Stimulated activated CD4-positive, alpha-beta T cell treated with anti-CD3 and anti-CD28 coated beads, Interleukin-4, amount 100 ng/mL, for 48 hours (primary cell): ENCODE results near the gene FAM170B.

ENCODE experiments used
- DNase-seq, 2 donors: peaks; one replicate each; pipeline ENCODE4 v3.0.0-alpha.2; 2020; ENCODE audit warnings: low read depth in 2 of 2

FAM170B gene

DNA sequence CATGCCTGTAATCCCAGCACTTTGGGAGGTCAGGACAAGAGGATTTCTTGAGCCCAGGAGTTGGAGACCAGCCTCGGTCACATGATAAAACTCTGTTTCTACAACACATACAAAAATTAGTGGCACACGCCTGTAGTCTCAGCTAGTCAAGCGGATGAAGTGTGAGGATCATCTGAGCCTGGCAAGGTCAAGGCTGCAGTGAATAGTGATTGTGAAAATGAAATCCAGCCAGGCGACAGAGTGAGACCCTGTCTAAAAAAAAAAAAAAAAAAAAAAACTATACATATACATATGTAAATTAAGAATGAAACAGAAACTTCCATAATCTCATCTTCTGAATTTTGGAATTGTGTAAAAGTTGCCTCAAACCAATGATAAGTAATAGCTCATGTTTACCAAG, 18.2 kb upstream of the FAM170B start:
- no peak for DNase-seq

DNA sequence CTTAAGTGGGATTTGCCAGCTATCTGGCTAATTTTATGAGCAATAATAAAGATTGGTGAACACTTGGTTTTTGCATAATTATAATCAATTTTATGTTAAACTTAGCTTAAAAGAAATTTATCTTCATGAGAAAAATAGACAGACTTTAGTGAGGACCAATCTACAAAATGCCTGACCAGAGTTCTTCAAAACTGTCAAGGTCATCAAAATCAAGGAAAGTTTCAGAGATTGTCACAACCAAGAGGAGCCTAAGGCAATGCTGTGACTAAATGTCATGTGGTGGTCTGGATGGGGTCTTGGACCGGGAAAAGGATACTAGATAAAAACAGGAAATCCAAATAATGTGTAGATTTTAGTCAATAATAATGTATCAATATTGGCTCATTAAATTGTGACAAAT, 17.7 kb upstream of the FAM170B start:
- DNase-seq, result no peak

DNA sequence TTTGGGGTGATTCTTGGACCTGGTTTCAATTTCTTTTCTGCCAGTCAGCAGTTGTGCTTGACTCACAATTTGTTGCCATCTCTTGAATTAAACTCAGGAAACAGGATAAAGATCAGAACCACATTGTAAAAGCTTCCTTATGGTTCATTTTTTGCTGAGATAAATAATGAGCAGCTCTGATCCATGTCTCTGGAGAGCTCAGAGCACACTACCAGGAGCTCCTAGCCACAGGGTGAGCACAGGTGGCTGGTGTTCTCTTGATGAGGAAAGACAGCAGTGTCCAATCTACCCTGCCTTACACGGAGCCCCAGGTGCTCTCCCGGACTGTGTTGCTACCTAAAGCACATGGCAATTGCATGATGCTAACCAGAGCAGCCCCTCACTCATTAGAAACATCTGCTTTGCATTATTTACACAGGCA, 17.2 kb upstream of the FAM170B start:
- DNase-seq, result no peak

DNA sequence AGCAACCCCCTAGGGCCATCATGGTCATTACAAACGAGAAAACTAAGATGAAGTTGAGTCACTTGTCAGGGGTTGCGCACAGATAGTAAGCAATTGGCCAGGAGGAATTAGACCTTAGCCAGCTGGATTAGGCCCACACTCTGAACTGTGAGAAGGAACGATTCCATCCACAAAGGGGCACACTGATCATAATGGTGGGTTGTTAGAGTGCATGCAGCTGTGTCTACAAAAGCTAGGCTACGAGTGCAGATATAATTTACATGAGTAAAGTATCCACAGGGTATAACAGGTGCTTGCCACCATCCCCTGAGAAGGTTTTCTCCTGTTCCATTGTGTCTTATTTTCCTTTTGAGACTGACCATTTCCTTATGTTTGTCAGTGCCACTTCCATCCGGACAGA, 16.6 kb upstream of the FAM170B start:
- DNase-seq, result no peak

DNA sequence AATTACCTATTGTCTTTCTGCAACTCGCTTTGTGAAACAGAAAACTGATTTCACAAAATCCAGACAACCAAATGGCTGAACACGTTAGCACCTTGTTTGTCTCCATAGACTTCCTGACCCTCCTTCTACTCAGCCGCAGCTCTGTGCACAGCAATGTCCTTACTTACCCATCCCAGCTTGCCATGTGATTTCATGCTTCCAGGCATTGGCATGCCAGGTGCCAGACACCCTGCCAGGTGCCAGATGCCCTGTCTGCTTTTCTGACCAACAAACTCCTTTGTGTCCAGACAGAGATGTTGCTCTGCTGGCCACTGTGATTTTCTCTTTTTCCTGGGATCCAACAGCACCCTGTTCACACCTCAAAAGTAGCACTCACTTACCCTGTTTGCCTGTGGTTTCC, 16.1 kb upstream of the FAM170B start:
- no peak for DNase-seq

DNA sequence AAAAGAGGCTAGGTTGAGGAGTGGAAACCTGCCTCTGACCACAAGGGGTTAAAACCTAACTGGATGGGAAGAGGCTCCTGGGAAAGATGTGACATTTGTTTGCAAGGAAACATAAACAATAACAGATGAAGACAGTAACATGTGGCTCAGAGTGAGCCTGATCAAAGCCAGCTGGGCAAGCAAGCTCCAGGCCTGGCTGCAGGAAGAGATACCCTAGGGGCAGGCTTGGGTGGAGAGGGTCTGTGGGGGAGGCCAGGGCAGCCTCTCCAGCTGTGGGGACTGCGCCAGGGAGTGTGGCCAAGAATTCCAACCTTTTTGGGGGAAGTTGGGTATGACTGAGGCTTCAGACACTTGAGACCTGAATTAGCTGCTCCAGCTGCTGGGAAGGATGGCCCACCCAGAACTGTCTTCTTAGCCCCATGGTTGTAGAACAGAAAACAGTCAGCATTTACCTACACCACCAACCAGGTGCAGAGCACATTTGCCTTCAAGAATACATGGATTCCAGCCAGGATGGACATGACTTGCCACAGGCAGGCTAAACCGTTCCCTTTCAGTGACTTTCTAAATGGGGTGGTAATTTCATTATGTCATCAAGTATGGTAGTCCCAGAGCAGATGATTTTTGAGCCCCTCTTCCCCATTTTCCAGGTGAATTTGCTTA, 10.4 kb upstream of the FAM170B start:
- no peak for DNase-seq

DNA sequence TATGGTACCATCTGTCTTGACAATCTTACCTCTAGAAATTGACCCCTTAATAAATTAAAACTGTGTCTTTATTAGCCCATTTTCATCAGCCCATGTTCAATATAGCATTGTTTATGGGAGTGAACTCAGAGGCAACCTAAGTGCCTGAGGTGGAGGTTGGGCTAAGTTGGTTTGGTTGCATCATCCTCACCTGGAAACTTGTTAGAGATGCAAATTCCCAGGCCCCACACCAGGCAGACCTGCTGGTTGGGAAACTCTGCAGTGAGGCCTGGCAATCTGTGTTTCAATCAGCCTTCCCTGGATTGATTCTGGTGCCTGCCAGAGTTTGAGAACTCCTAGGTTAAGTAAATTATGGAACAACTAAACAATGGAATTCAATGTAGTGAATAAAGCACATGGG, 9.4 kb upstream of the FAM170B start:
- no peak for DNase-seq

DNA sequence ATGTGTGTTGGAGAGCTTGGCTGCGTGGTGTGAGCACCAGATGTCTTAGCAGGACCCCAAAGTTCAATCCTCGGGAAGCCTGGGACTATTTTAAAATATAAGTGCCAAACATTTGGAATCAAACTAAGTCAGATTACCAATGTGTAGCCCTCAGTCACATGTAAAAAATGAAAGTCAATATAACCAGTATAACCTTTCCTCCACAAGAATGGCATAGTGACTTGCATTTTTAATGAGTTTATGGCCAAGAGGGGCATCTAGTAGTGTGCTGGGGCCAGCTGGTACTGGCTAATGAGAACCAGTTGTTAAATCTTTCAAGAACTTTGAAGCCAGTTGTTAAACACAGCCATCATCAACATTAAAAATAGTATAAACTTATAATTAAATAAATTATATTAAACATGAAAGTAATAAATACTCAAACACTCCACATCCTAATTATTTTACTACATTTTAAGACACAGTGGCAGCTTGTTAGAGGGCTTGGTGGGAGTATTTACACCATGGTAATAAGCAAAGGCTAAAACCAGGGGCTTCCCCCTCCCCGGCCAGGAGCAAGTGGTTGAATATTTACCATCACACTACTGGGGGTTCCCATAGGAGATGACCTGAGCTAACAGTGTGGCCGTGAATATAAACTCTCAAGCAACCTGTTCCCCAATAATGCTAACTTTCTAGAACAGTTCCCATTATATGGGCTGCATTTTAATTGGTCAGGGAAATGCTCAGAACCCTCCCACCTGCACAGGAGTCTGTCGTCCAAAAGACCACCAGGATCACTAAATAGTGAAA, 7.9 kb upstream of the FAM170B start:
- no peak for DNase-seq

DNA sequence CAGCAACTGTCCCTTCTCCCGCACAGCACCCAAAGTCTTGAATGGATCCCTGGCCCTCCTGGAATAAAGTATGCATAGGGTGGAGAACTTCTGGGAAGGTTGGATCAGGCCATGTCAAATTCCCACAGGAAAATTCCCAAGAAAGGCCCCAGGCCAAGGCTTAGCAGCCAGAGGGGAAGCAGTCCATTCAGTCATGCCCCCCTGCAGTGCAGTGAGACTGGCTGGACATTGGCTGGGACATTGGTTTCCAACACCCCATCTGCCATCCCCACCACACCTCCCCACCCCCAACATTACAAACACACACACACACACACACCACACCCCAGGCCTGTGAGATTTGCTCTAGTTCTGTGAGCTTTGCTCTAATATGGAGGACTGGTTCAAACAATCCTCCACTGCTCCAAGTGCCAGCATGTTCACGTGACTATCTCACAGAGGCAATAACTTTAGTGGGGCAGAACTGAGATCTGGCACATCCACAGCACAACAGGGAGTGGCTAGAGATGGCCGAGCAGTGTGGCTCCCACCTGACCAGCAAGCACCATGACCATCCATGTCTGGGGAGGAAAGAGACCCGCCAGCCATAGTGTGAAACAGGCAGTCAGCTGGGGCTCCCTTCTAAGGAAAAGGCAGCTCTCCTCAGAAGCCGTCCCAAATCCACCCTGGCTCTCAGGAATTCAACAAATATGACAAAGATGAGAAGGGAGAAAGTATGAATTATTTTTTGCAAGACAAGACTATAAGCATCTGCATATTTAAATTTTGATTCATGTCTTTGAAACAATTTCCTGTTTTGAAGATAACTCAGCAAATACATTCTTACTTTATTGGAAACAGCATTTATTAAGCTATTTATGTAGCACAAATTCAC, 6.7 kb upstream of the FAM170B start:
- DNase-seq, result no peak

DNA sequence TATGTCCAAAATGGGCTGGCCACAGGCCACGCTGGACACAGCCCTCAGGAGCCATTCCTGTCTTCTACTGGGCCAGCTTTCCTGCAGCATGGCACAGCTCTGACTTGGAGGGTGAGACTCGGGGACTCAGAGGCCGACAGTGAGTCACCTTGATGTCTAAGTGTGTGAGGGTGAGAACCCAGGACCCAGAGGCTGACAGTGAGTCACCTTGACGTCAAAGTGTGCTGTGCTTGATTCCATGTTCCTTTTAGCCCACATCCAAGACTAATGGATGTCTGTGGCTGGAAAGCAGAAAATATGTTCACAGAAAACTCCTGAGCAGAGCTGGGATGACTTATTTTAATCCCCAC, 6.0 kb upstream of the FAM170B start:
- no peak for DNase-seq

DNA sequence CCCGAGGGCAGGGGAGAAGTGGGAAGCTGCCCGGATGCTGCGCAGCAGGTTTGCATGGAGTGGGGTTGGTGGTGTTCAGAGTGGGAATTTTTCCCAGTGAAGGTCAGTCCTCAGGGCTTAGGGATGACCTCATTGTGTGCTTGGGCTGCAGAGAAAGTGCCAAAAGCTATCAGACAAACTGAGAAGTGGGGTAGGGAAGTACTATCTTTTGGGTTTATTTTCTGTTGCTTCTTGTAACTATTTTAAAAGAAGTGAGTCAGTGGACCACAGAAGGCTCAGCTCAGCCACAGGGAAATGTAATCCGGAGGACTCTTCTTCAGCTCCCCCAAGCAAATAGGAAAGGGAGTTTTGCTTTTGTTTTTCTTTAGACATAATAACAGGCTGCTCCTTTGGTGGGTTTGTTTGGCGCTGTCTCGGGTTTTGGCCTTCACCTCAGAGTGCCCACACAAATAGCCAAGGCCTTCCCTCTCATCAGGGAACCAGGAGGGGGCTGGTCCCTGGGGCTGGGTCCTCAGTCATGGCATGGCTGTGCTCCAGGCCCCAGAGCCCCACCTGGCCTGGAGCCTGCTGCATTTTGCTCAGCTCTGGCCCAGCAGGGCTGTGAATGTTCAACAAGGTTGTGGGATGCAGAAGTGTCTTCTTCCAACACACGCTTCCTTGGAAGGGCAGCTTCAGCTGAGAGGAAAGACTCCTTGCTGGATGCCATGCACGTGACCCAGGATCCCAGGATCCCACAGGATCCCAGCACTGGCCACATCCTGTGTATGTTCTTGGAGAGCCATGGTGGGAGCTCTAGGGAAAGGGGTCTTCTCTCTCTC, 5.4 kb upstream of the FAM170B start:
- no peak for DNase-seq

DNA sequence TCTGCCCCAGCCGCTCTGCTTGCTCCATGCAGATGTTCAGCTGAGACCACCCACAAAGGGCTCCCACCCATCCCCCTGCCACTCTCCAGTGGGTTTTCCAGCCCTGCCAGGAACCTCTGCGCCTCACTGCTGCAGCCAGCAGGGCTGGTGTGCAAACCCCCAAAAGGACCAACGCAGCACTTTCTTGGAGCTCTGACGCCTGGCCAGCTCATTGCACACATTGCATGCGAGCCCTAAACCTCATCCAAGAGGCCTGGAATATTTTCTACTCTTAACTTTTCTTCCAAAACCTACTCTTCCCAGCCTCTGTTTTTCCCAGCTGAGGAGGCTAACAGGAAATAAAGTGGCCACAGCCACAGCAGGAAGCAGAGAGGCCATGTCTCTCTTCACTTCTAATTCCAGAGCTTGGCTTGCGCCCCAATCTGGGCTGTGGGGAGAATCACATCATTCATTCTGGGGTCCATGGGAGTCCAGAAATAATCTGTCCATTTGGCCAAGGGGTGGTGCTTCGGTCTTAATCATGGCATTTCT, 4.6 kb upstream of the FAM170B start:
- no peak for DNase-seq

DNA sequence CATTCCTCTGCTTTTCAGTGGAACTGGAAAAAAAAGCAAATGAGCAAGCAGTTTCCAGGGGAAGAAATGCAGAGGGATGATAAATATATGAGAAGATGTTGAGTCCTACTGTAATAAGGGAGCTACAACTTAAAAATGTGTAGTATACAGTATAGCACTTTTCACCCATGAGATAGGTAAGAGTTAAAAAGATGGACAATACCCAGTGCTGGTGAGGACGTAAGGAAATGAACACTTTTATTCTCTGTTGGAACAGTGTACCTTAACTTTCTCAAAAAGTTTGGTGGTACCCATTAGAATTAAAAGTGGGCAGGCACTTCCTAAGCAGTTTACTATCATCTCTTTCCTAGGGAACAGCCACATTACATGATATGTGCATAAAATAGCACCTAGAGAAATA, 2.7 kb upstream of the FAM170B start:
- DNase-seq, result no peak

DNA sequence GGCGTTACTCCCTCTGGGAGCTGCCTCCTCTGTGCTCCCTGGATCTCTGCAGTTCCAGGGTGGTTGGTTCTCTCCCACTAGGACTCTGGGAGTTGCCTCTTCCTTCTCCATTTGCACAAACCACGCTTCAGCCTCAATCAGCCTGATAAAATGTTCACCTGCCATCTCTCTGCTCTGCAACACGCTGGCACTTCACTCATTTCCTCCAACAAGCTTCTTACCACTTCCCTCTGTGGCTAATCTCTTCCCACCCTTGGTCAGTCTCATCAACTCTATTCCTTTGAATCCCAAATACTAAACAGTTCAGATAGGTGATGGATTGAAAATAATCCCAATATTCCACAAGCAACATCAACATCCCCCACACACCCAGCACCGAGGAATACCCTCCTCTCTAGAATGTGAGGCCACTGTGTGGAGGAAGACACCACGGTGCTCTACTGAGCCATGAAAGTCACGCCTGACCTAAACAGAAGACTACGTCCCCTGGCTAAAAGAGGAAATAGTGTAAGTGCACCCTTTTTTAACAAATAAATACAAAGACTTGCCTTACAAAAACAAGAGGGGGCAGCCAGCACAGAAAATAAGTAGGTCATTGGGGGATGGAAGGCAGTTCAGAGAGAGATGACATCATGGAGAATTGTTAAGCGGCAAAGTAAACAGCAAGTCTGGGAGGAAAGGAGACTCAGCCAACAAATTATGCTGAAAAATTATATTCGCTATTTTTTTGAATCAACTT, 1.9 kb upstream of the FAM170B start:
- no peak for DNase-seq

DNA sequence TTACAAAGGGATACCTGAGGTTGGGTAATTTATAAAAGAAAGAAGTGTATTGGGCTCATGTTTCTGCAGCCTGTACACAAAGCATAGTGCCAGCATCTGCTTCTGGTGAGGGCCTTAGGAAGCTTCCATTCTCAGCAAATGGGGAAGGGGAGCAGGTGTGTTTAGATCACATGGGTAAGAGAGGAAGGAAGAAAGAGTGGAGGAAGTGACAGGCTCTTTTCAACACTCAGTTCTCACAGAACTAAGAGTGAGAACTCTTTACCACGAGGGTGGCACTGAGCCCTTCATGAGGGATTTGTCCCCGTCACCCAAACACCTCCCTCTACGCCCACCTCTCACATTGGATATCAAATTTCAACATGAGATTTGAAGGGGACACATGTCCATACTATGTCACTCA, 506 bp upstream of the FAM170B start:
- no peak for DNase-seq

DNA sequence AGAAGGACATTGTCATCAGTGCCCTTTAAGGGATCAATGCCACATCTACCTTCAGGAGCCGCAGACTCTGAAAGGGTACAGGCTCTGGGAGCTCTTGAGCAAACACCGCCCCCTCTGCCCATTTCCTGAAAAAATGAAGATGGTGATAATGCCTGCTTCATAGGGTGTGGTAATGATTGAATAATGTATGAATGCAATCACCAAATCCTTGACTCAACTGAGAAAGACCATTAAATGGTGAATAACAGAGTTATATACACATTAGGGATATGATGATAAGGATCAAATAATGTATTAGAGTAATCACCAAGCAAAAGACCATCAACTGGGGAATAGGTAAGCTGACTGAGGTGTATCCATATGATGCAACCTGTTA, 1.5 kb downstream of the FAM170B start:
- DNase-seq, result no peak

DNA sequence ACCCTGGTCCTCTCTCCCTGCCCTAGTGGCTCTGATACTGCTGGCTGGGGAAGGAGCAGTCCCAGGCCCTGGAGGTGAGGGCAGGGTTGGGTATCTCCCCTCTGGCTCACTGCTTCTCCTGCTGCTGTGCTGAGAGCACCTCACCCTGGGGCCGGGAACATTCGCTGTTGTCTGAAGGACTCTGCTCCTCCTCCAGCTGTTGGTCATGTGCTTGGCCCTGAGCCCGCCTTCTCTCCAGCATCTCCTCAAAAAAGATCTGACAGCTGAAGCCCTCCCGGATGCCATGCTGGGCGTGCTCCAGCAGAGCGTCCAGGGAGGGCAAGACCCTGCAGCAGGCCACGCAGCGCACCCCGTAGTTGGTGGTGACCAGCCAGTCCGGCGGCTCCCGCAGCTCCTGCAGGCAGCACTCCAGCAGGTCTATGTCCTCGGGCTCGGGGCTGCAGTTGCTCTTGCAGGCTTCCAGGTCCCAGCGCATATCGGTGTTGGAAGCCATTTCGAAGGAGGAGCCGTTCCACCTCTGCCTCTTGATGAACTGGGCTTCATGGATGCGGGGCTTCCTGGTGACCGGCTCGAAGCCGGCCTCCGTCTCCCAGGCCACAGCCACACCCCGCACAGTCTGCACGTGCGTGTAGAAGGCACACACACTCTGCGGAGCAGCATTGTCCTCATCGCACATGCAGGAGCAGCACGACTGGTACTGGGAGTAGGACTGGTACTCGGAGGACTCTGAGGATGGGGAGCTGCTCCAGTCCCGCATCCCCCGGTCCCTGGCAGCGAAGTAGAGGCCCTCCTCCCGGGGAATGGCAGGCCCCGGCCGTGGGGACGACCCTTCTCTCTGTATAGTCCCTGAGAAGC, 2.1 kb downstream of the FAM170B start:
- DNase-seq, result no peak

DNA sequence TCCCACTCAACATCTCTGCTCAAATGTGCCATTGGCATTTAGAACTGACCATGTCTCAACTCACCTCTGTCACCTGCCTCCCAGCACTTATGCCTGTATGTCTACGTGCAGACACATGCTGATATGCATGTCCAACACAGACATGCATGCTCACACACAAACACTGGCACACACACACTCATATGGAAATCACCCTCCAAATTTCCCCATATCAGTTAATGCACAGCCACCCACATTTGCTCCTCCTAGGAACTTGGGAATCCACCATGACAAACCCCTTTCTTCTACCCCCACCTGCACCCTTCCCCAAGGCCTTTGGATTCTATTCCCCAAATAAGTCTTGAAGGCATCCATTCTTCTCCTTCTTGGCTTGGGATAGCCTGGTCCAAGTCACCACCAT, 4.4 kb downstream of the FAM170B start:
- no peak for DNase-seq

DNA sequence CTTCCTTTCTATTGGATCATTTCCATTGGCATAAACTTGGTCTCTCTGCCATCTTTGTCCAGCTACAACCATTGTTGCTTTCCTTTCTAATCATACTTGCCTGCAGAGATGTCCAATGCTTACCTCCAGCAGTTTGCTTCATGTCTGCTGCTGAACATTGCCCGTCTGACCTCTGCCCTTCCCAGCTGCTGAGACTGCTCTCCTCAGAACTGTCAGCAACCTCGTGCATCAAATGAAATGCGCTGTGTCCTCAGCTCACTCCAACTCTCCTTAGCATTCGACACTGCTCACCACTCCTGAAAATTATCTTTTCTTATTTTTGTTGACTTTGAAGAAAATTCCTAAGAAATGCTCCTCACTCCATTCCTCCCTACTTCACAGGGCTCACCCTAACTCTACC, 5.0 kb downstream of the FAM170B start:
- no peak for DNase-seq
